Measurements from ENCODE around the gene APBB1IP.

APBB1IP gene

GRCh38 chr10:26513101-26513500, 75.0 kb downstream of the APBB1IP start:
- DNase-seq: no peak

DNA sequence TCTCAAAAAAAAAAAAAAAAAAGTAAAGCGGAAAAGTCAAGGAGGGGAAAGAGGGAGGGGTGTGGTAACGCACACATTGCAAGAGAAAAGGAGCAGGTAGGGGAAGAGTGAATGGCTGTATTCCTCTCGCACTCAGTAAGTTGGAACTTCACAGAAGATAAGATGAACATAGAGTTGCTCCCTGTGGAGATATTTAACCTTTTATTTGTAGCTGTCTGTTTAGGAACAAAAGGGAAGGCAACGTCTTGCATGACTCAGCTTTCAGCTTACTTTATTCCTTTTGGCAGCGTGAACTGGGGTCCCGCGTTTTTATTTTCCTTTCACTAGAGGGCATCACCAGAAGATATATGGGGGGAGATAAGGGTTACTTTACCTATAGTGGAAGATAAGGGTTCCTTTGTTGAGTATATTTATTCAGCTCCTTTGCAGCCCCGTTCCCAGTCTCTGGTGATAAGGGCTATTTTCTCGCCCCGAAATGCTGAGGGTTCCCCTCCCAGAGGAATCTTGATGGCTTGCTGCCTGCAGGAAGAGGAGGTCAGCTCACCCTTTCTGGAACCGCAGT, 78.5 kb downstream of the APBB1IP start:
- DNase-seq: no peak

- DNase-seq: no peak
Measured at GRCh38 chr10:26517141-26517867, 79.2 kb downstream of the APBB1IP start.

DNA sequence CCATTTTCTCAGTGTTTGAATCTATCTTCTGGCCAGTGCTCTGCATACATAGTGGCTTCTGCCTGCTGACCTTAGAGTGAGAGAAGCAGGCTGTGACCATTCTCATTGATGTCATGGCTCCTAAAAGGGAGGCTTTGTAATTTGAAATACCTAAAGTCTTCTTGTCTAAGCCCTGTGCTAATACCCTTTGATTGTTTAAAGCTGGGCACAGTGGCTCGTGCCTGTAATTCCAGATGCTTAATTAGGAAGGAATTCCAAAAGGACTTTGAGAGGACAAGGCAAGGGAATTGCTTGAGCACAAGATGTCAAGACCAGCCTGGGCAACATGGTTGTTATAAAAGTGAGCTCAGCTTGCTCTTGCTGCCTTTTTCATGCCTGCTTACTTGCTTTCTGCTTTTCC, 81.7 kb downstream of the APBB1IP start:
- no peak for DNase-seq

DNA sequence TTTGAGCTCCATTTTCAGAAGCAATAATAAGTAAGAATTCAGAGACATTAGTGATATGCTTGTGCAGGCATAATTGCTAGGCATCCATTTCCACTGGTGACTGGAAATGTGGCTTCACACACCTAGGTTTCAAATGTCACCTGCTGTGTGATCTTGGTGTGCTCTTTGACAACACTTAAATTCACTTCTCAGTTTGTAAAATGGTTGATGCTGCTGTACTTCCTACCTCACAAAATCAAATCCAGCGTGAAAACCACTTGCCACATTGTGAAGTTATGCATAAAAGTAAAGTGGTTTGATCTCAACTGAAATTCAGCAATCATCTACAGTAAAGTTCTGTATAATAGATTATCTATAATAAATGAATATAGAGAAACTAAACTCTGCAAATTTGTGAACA, 82.4 kb downstream of the APBB1IP start:
- DNase-seq: no peak

GRCh38 chr10:26524161-26524896, 86.2 kb downstream of the APBB1IP start:
- DNase-seq: no peak

- DNase-seq: no peak
Measured at GRCh38 chr10:26525586-26525985, 87.4 kb downstream of the APBB1IP start.

DNA sequence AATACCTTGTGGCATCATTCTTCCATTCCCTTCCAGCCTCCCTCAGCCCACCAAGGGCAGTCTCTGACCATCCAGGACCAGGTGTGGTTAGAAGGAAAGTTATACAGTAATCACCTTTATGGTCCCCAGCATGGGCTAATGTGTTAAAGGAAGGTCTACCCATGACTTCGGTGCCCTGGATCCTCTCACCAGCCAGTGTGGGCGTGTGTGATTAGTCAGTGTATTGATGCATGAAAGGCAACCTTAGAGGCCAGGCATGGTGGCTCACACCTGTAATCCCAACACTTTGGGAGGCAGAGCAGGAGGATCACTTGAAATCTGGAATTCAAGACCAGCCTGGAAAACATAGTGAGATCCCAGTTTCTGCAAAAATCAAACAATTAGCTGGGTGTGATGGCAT, 88.9 kb downstream of the APBB1IP start:
- peak; percentile 4 to 42 for DNase-seq

DNA sequence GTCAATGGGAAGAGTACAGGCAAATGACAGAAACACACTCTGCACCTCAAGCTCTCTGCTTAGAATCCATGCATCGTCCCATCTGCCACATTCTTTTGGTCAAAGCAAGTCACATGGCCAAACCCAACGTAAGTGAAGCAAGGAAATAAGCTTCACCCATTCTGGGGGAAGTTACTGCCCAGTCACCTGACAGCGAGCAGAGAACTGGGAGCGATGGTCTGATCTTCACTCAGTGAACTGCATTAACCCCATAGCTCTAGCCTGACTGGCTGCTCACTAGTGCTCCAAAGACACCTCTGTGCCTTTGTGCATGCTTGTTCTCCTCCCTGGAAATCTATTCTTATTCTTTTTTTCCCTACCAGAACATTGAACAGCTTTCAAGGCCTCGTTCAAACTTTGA, 89.9 kb downstream of the APBB1IP start:
- no peak for DNase-seq

- DNase-seq: no peak
Measured at GRCh38 chr10:26528715-26529393, 90.7 kb downstream of the APBB1IP start.

DNA sequence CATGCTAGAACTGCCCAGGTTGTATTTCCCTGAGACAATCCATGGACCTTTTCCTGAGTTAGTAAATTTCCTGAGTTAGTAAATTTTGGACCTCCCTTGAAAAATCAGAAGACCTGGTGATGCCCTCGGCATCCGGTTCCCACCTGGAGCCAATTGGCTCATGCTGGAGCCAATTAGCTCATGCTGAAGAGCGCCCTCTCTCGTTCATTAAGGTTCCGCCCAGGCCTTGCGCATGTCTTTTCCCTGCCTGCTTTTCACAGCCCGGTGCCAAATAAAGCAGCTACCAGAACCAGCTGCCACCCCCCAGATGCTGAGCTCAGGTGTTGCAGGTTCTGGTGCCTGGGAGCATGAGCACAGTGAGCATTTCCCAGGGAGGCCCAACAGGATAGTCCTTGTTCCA, 96.2 kb downstream of the APBB1IP start:
- DNase-seq: no peak

DNA sequence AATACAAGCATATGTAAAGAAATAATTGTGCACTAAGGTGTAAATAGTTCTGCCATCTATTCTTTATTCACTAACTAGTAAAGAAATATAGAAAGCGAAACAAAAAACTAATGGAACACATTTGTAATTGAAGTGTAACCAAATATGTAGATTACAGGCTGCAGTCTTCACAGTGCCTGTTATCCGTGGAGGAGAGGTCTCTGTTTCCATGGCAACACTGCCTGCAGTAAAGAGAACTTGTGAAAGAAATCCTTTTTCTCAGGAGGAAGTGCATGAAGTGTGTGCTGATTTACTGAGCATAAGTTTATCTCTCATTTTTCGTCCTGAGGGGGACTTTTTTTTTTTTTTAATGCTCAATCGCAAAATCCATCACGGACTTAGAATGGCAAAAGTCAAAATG, 102.5 kb downstream of the APBB1IP start:
- no peak for DNase-seq

GRCh38 chr10:26543567-26544306, 105.6 kb downstream of the APBB1IP start:
- no peak for DNase-seq

GRCh38 chr10:26544932-26545331, 106.8 kb downstream of the APBB1IP start:
- DNase-seq: no peak

- no peak for DNase-seq
Measured at GRCh38 chr10:26550774-26551526, 112.8 kb downstream of the APBB1IP start.

GRCh38 chr10:26554246-26554645, 116.1 kb downstream of the APBB1IP start:
- DNase-seq: no peak

DNA sequence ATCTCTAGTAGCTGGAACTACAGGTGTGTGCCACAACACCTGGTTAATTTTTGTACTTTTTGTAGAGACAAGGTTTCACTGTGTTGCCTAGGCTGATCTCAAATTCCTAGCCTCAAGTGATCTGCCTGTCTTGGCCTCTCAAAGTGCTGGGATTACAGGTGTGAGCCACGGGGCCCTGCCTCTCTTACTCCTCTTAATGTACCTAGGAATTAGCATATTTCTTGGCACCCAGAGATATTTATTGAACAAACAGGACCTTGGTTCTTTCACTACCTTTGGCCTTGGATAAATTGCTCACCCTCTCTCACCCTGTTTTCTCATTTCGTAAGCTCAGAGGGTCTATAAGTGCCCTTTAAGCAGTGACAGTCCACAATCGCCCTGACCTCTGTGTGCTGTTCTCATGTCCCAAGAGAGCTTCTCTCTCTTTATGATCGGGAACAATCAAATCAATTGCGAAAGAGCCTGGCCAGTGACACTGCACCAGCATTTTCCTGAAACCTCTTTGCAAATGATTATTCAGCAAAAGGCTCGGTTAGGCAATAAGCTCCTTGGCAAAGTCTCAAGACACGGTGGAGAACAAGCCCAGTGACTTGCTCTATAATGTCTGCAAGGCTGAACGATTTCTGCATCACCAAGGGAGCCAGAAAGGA, 117.7 kb downstream of the APBB1IP start:
- DNase-seq: no peak

DNA sequence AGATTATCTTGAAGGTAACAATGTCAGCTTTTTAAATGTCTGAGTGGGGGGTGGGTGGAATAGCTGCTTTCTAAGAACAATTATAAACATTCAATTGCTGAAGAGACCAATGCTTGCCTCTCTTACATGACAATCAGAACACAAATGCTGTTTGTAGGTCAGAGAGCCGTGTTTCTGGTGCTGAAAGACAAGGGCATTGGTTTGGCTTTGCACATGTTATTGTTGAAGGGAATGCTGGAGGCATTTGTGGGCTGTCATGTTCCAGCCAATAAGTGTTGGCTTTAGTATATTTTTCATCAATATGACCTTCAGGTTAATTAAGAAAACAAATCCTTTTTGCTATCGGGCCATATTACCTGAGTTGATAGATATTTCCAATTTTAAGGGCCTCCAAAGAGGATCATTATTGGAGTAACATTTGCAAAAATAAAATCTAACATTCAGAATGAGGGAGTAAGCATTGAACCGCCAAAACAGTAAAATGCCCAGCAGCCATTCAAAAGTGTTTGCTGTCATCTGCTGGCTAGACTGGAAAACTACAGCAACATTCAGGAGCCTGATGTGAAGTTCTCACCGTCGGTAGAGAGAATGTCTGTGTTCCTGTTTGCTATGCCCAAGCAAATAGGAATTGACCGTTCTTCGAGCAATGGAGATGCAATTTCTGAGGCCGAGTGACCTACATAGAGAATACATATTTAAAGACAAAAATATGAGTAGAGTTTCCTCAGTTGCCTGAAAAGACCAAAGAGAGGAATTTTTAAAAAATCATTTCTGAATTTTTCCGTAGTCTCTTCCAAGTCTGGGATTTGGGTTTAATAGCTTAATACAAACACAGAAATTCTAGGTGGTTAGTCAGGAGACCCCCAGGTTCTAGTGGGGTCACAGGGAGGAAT, 118.9 kb downstream of the APBB1IP start:
- DNase-seq: peak in 1 of 2 experiments; percentile 22

DNA sequence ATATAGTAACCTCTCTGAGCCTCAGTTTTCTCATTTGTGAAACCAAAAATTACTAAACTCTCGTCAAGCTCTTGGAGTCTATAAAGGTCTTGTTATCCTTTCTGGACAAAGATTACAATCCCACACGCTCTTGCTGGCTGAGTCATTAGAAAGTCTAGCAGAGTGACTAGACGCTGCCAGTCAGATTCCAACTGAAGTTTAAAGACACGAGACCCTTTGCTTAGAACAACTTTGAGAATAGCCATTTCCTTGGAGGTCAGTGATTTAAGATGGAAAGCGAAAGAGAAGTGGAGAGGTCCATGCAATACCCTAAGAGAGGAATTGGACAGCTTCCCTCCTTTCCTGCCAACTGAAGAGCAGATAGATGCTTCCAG, 119.5 kb downstream of the APBB1IP start:
- DNase-seq: no peak

DNA sequence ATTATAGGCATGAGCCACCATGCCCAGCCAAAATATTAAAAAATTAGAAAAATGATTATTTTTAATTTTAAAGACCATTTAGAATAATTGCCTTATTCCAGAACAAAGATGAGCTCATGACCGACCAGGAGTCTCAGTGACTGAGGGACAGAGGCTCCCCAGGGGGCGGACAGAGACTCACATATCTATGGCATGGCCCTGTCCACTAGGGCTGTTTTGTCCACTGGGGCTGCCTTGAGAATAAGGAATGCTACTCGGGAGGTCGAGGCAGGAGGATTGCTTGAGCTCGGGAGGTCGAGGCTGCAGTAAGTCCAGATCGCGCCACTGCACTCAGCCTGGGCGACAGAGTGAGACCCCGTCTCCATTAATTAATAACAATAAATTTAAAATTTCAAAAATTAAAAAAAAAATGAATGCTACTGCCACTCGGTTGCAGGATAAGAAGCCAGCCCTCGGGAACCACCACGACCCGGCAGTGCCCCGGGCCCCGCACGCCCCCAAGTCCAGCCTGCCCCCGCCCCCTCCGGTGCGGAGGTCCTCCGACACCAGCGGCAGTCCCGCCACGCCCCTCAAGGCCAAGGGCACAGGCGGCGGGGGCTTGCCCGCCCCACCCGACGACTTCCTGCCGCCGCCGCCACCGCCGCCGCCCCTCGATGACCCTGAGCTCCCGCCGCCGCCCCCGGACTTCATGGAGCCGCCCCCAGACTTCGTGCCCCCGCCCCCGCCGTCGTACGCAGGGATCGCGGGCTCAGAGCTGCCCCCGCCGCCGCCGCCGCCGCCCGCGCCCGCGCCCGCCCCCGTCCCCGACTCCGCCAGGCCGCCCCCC, 128.6 kb downstream of the APBB1IP start:
- no peak for DNase-seq

Data from stimulated activated CD4-positive, alpha-beta T cell treated with anti-CD3 and anti-CD28 coated beads, Interleukin-4, amount 100 ng/mL, for 4 hours (primary cell).